ENCODE results near the gene LRRC36. TPM values are rescaled to one million over a fixed set of nuclear protein-coding genes. Genes with fewer than 3 reads are reported as not detected.
A peak's percentile ranks its signal among the peaks of the same experiment; 100 is the strongest.

Gene LRRC36
- total RNA-seq, 1 donor from 2014 or later, result not detected

DNA sequence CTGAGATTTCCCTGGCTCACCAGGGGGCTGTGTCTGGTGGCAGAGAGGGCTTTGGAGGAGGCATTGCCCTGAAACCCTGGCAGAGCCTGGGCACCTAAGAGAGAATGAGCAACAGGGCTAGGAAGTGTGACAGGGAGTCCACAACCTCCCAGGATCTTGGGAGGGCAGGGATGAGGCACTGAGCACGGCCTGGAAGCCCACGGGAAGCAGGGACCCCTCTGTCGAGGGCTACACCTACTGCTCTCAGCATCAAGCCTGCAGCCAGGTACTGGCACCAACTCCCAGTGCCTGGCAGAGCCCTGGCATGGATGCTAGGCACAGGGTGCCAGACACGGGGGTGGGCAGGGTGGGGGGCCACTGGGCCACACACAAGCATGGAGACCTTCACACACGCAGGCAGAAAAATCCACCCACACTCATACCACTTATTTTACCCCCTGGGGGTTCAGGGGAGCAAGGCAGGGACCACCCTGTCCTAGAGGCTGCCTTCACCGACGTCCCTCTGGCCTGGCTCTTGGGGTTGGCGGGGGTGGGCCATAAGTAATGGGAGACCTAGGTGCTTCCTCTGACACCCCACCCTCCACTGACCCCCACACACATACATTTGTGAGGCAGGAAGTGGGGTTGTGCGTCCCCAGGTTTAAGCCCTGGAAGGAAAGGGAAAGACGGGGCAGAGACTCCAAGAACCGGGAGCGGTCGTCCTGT, 103.3 kb downstream of the LRRC36 start:
- peaks cover 21 to 38% (median 31%) of the 10 kb centered on the region in 3 donors for H3K4me1 ChIP-seq (ENCODE audit: control insufficient read depth in 3 of 3, insufficient read depth in 3 of 3, low read length in 3 of 3)
- no peak overlapping the region for H3K27ac ChIP-seq (ENCODE audit: low read depth, low read length)
- no peaks in the 10 kb centered on the region for H3K36me3 ChIP-seq (ENCODE audit: control insufficient read depth in 3 of 3, insufficient read depth in 3 of 3, low read length in 3 of 3)
- peak overlapping the region in 2 of 3 donors; percentile 54 to 63 for H3K4me3 ChIP-seq (ENCODE audit: low read length in 3 of 3)
- H3K27me3 ChIP-seq (ENCODE audit: control insufficient read depth in 3 of 3, insufficient read depth in 3 of 3, low read length in 3 of 3), result peaks cover 0 to 9% (median 3%) of the 10 kb centered on the region in 3 donors
- no peaks in the 10 kb centered on the region for H3K9me3 ChIP-seq (ENCODE audit: control insufficient read depth in 3 of 3, low read length in 3 of 3)
- peak overlapping the region in 1 of 3 donors; percentile 66 for H3K9ac ChIP-seq (ENCODE audit: low read depth in 1 of 3, low read length in 3 of 3)

GRCh38 chr16:67430504-67430976, 103.9 kb downstream of the LRRC36 start:
- Histone ChIP-seq H3K4me3 (ENCODE audit: low read length in 3 of 3) (peak overlapping the region in 2 of 3 donors; percentile 54 to 63), H3K9me3 (ENCODE audit: control insufficient read depth in 3 of 3, low read length in 3 of 3) (no peaks in the 10 kb centered on the region), H3K27ac (ENCODE audit: low read depth, low read length) (no peak overlapping the region), H3K4me1 (ENCODE audit: control insufficient read depth in 3 of 3, insufficient read depth in 3 of 3, low read length in 3 of 3) (peaks cover 21 to 43% (median 33%) of the 10 kb centered on the region in 3 donors), H3K27me3 (ENCODE audit: control insufficient read depth in 3 of 3, insufficient read depth in 3 of 3, low read length in 3 of 3) (peaks cover 0 to 9% (median 3%) of the 10 kb centered on the region in 3 donors), H3K9ac (ENCODE audit: low read depth in 1 of 3, low read length in 3 of 3) (peak overlapping the region in 1 of 3 donors; percentile 66), H3K36me3 (ENCODE audit: control insufficient read depth in 3 of 3, insufficient read depth in 3 of 3, low read length in 3 of 3) (peaks cover 0 to 2% (median 0%) of the 10 kb centered on the region in 3 donors)

DNA sequence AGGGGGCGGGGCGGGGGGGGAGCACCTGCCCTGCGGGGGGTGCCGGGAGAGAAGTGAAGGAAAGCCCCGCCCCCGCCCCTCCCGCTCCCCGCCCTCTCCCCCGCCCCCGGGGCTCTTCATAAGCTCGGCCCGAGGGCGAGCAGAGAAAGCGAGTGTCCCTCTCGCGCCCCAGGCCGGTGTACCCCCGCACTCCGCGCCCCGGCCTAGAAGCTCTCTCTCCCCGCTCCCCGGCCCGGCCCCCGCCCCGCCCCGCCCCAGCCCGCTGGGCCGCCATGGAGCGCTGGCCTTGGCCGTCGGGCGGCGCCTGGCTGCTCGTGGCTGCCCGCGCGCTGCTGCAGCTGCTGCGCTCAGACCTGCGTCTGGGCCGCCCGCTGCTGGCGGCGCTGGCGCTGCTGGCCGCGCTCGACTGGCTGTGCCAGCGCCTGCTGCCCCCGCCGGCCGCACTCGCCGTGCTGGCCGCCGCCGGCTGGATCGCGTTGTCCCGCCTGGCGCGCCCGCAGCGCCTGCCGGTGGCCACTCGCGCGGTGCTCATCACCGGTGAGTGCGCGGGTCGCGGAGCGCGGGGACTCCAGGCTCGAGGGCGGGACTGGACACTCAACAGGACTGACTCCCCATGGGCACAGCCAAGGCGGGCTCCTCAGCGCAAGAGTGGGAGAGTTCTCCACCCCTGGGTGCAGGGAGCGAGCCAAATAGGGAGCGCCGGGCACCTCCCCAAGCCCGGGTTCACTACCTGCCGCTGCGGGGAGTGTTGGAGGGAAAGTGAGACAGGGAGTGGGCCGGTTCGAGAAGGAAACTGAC, 104.6 kb downstream of the LRRC36 start, which contains the start of gene HSD11B2:
TSS of gene HSD11B2 (plus strand) at position 145 of the 798 bp plus-strand sequence. CDS start at position 273, 128 bp downstream.
- H3K9me3 ChIP-seq (ENCODE audit: control insufficient read depth in 3 of 3, low read length in 3 of 3), result no peaks in the 10 kb centered on the region
- peaks cover 21 to 46% (median 35%) of the 10 kb centered on the region in 3 donors for H3K4me1 ChIP-seq (ENCODE audit: control insufficient read depth in 3 of 3, insufficient read depth in 3 of 3, low read length in 3 of 3)
- H3K4me3 ChIP-seq (ENCODE audit: low read length in 3 of 3), result peak within 1 kb of the TSS; percentile 51 to 65 (median 62)
- H3K36me3 ChIP-seq (ENCODE audit: control insufficient read depth in 3 of 3, insufficient read depth in 3 of 3, low read length in 3 of 3), result peaks cover 0 to 2% (median 0%) of the 10 kb centered on the region in 3 donors
- H3K27ac ChIP-seq (ENCODE audit: low read depth, low read length), result peak within 1 kb of the TSS; percentile 30
- H3K9ac ChIP-seq (ENCODE audit: low read depth in 1 of 3, low read length in 3 of 3), result peak within 1 kb of the TSS in 2 of 3 donors; percentile 53 to 74
- H3K27me3 ChIP-seq (ENCODE audit: control insufficient read depth in 3 of 3, insufficient read depth in 3 of 3, low read length in 3 of 3), result peaks cover 0 to 9% (median 3%) of the 10 kb centered on the region in 3 donors

- no peaks in the 10 kb centered on the region for H3K9me3 ChIP-seq (ENCODE audit: control insufficient read depth in 3 of 3, low read length in 3 of 3)
- H3K4me1 ChIP-seq (ENCODE audit: control insufficient read depth in 3 of 3, insufficient read depth in 3 of 3, low read length in 3 of 3), result peaks cover 21 to 46% (median 31%) of the 10 kb centered on the region in 3 donors
- H3K27ac ChIP-seq (ENCODE audit: low read depth, low read length), result peak overlapping the region; percentile 30
- H3K36me3 ChIP-seq (ENCODE audit: control insufficient read depth in 3 of 3, insufficient read depth in 3 of 3, low read length in 3 of 3), result peaks cover 2 to 4% (median 2%) of the 10 kb centered on the region in 3 donors
- peak overlapping the region in 2 of 3 donors; percentile 53 to 74 for H3K9ac ChIP-seq (ENCODE audit: low read depth in 1 of 3, low read length in 3 of 3)
- H3K4me3 ChIP-seq (ENCODE audit: low read length in 3 of 3), result peak overlapping the region; percentile 51 to 65 (median 62)
- H3K27me3 ChIP-seq (ENCODE audit: control insufficient read depth in 3 of 3, insufficient read depth in 3 of 3, low read length in 3 of 3), result peaks cover 0 to 9% (median 3%) of the 10 kb centered on the region in 3 donors
These were observed 105.3 kb downstream of the LRRC36 start for GRCh38 chr16:67431775-67432505.

DNA sequence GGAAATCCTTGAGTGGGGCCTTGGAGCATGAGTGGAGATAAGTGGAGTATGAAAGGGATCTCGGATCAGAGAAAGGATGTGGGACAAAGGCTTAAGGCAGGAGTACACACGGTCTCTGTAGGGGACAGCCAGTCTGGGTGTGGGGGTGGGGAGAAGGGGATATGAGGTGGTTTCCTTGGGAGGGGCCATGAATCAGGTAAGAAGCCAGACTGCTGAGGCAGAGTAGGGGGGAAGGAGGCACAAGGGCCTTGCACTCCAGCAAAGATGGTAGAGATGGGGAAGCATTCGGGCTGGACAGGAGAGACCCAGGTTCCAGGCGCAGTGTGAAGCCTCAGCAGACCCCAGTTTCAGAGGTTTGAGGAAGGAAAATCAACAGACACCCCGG, 105.9 kb downstream of the LRRC36 start:
- Histone ChIP-seq H3K9ac (ENCODE audit: low read depth in 1 of 3, low read length in 3 of 3) (no peak overlapping the region), H3K36me3 (ENCODE audit: control insufficient read depth in 3 of 3, insufficient read depth in 3 of 3, low read length in 3 of 3) (peaks cover 6 to 8% (median 7%) of the 10 kb centered on the region in 3 donors), H3K27me3 (ENCODE audit: control insufficient read depth in 3 of 3, insufficient read depth in 3 of 3, low read length in 3 of 3) (peaks cover 0 to 9% (median 3%) of the 10 kb centered on the region in 3 donors), H3K27ac (ENCODE audit: low read depth, low read length) (no peak overlapping the region), H3K4me3 (ENCODE audit: low read length in 3 of 3) (no peak overlapping the region), H3K9me3 (ENCODE audit: control insufficient read depth in 3 of 3, low read length in 3 of 3) (no peaks in the 10 kb centered on the region), H3K4me1 (ENCODE audit: control insufficient read depth in 3 of 3, insufficient read depth in 3 of 3, low read length in 3 of 3) (peaks cover 21 to 46% (median 31%) of the 10 kb centered on the region in 3 donors)

DNA sequence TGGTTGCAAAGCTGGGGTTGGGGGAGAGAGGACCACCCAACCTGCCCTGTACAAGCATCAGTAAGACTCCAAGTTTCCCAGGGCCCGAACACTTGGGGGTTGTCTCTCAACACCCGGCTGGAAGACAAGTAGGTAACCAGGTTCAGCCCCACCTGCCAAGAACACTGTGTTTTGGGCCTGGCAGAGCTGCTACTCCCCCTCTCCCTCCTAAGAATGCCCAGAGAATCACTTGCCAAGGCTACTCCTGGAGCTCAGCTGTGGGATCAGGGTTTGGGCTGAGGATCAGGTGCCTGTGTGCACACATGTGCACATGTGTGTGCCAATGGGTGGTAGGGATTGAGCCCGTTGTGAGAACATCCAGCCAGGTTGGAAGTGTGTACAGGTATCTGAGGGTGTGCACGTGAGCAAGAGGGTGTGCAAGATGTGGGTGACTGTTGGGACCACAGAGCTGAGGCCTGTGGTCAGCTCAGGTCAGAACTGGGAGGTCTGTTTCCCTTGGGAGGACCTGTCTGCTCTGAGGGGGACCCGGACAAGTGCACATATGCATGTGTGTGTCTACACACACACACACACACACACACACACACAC, 106.6 kb downstream of the LRRC36 start:
- H3K36me3 ChIP-seq (ENCODE audit: control insufficient read depth in 3 of 3, insufficient read depth in 3 of 3, low read length in 3 of 3), result peaks cover 13 to 14% (median 13%) of the 10 kb centered on the region in 3 donors
- H3K27me3 ChIP-seq (ENCODE audit: control insufficient read depth in 3 of 3, insufficient read depth in 3 of 3, low read length in 3 of 3), result peaks cover 0 to 5% (median 3%) of the 10 kb centered on the region in 3 donors
- H3K27ac ChIP-seq (ENCODE audit: low read depth, low read length), result no peak overlapping the region
- H3K4me1 ChIP-seq (ENCODE audit: control insufficient read depth in 3 of 3, insufficient read depth in 3 of 3, low read length in 3 of 3), result peaks cover 14 to 40% (median 25%) of the 10 kb centered on the region in 3 donors
- H3K9ac ChIP-seq (ENCODE audit: low read depth in 1 of 3, low read length in 3 of 3), result no peak overlapping the region
- no peaks in the 10 kb centered on the region for H3K9me3 ChIP-seq (ENCODE audit: control insufficient read depth in 3 of 3, low read length in 3 of 3)
- H3K4me3 ChIP-seq (ENCODE audit: low read length in 3 of 3), result no peak overlapping the region

Small RNA genes lying within 50 kb of the gene (small RNA-seq; reads per million reads assigned to genes)
- gene RNU1-123P, result not detected

Other genes starting within 250 kb of the LRRC36 start
- gene PHAF1, start 216.9 kb upstream of the LRRC36 start, total RNA-seq, result 17.7 TPM
- gene B3GNT9, start 175.8 kb upstream of the LRRC36 start, total RNA-seq, result 7.8 TPM
- 6.3 TPM for gene TRADD, start 166.9 kb upstream of the LRRC36 start, total RNA-seq
- gene FBXL8, start 166.9 kb upstream of the LRRC36 start, total RNA-seq, result 1.6 TPM
- 3.7 TPM for gene HSF4, start 162.1 kb upstream of the LRRC36 start, total RNA-seq
- gene NOL3, start 156.3 kb upstream of the LRRC36 start, total RNA-seq, result 11.0 TPM
- gene MATCAP1, start 142.9 kb upstream of the LRRC36 start, total RNA-seq, result 5.2 TPM
- 5.2 TPM for gene EXOC3L1, start 136.7 kb upstream of the LRRC36 start, total RNA-seq
- gene E2F4, start 134.7 kb upstream of the LRRC36 start, total RNA-seq, result 32.4 TPM
- gene ELMO3, start 127.7 kb upstream of the LRRC36 start, total RNA-seq, result not detected
- 24.5 TPM for gene TMEM208, start 99.7 kb upstream of the LRRC36 start, total RNA-seq
- gene FHOD1, start 79.3 kb upstream of the LRRC36 start, total RNA-seq, result 5.2 TPM
- gene SLC9A5, start 77.8 kb upstream of the LRRC36 start, total RNA-seq, result not detected
- gene PLEKHG4, start 47.3 kb upstream of the LRRC36 start, total RNA-seq, result 7.3 TPM
- gene KCTD19, start 74 bp upstream of the LRRC36 start, total RNA-seq, result not detected
- gene TPPP3, start 66.7 kb downstream of the LRRC36 start, total RNA-seq, result 135 TPM
- 11.5 TPM for gene ZDHHC1, start 89.7 kb downstream of the LRRC36 start, total RNA-seq
- gene HSD11B2, start 104.3 kb downstream of the LRRC36 start, total RNA-seq, result 2.6 TPM
- 46.4 TPM for gene ATP6V0D1, start 154.3 kb downstream of the LRRC36 start, total RNA-seq
- not detected for gene AGRP, start 156.7 kb downstream of the LRRC36 start, total RNA-seq
- 30.8 TPM for gene RIPOR1, start 202.0 kb downstream of the LRRC36 start, total RNA-seq
- gene CTCF, start 235.7 kb downstream of the LRRC36 start, total RNA-seq, result 31.3 TPM

Measured in skeletal muscle tissue (tissue), 5 donors.